HepG2 (cell line): ENCODE data around the gene MIDN. TPM values are rescaled to one million over a fixed set of nuclear protein-coding genes. Genes with fewer than 3 reads are reported as not detected.

Source experiments
- ATAC-seq: fragments of 200-7000 bp; cut with Tn5 transposase; 3 replicates; pipeline ENCODE4 v1.9.1; 2020; ENCODE audit warnings: mild to moderate bottlenecking, moderate library complexity
- BruUV-seq: library from RNA; stranded (reverse); fragments of 400-500 nt; replicated peaks from 2 replicates; lab custom pipeline; 2021; lab: Mats Ljungman, UMichigan
- CTCF ChIA-PET: fragments of 300-600 bp; formaldehyde crosslinking; extraction: SDS; loops from one replicate; lab custom pipeline; 2021; ENCODE audit warnings: low total read pairs, inconsistent platforms, low intra/inter-chr PET ratio; lab: Yijun Ruan, JAX
- POLR2A ChIA-PET: fragments of 350-600 bp; sonication (Branson Sonifier 250); formaldehyde crosslinking; loops from one replicate; lab custom pipeline; 2020; ENCODE audit warnings: antibody characterized with exemption, inconsistent platforms; lab: Yijun Ruan, JAX
- DNase-seq: peaks from one replicate; pipeline ENCODE4 v3.0.0-alpha.2; 2015; ENCODE audit warnings: low spot score
- FAIRE-seq: peaks from 3 replicates; lab custom pipeline; 2011; peaks lifted over from hg19 to GRCh38; lab: Jason Lieb, UNC
- H2AFZ ChIP-seq: one replicate; pipeline ENCODE4 v1.6.1; 2011; ENCODE audit warnings: low read length, inconsistent platforms
- H3K27ac ChIP-seq: fragments of 300-600 bp; 3 replicates; pipeline ENCODE4 v1.8.0; 2011; ENCODE audit warnings: mixed run types, mild to moderate bottlenecking, mixed read lengths, low read length, inconsistent platforms; ENCODE audit not compliant: insufficient read depth; ENCODE audit errors: extremely low read length
- H3K27me3 ChIP-seq, 2 experiments: fragments of 200-600 bp in 1 of 2; 2 replicates in 1 of 2; 3 replicates in 1 of 2; pipeline versions ENCODE4 v1.6.0 to v1.8.0; 2011; ENCODE audit warnings: low read length in 2 of 2, mild to moderate bottlenecking in 2 of 2, moderate library complexity in 2 of 2, inconsistent platforms in 1 of 2; ENCODE audit not compliant: insufficient read depth in 2 of 2, control insufficient read depth in 1 of 2
- H3K36me3 ChIP-seq, 2 experiments: fragments of 200-600 bp in 1 of 2; replicated peaks in 1 of 2; 2 replicates in 1 of 2; 3 replicates in 1 of 2; pipeline versions ENCODE4 v1.5.1 to v1.8.0; 2011; ENCODE audit warnings: low read length in 2 of 2, inconsistent platforms in 1 of 2; ENCODE audit not compliant: insufficient read depth in 2 of 2, control insufficient read depth in 1 of 2
- H3K4me1 ChIP-seq: 2 replicates; pipeline ENCODE4 v1.5.1; 2012; ENCODE audit warnings: low read length, inconsistent platforms; ENCODE audit not compliant: insufficient read depth
- H3K4me2 ChIP-seq: 2 replicates; pipeline ENCODE4 v1.6.0; 2011; ENCODE audit warnings: low read depth, low read length, inconsistent platforms
- H3K4me3 ChIP-seq, 3 experiments: fragments of 200-600 bp in 1 of 3; sonication (generic), shearing (Covaris generic) in 1 of 3; replicated peaks in 1 of 3; 2 replicates each; pipeline ENCODE4 v1.5.1; 2011 to 2016; ENCODE audit warnings: low read length in 3 of 3, inconsistent platforms in 2 of 3, low read depth in 2 of 3, mild to moderate bottlenecking in 2 of 3, control low read depth in 1 of 3, mixed read lengths in 1 of 3; ENCODE audit not compliant: insufficient read depth in 1 of 3
- H3K79me2 ChIP-seq: one replicate; pipeline ENCODE4 v1.6.1; 2011; ENCODE audit warnings: low read length, inconsistent platforms; ENCODE audit not compliant: insufficient read depth
- H3K9ac ChIP-seq: 2 replicates; pipeline ENCODE4 v1.6.0; 2011; ENCODE audit warnings: mild to moderate bottlenecking, low read depth, low read length, inconsistent platforms; ENCODE audit not compliant: insufficient read depth
- H3K9me3 ChIP-seq: 2 replicates; pipeline ENCODE4 v1.5.1; 2012; ENCODE audit warnings: mild to moderate bottlenecking, low read length
- H4K20me1 ChIP-seq: 2 replicates; pipeline ENCODE4 v1.6.0; 2011; ENCODE audit warnings: inconsistent platforms, mild to moderate bottlenecking, low read length, moderate library complexity; ENCODE audit not compliant: insufficient read depth
- AGO2 ChIP-seq: fragments of 200-400 bp; formaldehyde crosslinking; optimal IDR thresholded peaks from 2 replicates; pipeline ENCODE3; 2017; ENCODE audit warnings: mild to moderate bottlenecking, low read depth, low read length, moderate library complexity
- AKAP8 ChIP-seq: sonication (generic); formaldehyde crosslinking; IDR thresholded peaks from 2 replicates; pipeline ENCODE4 v1.5.1; 2020; ENCODE audit warnings: mild to moderate bottlenecking, missing genetic modification reagents
- CREB1 ChIP-seq, 2 experiments: fragments of 450-650 bp in 1 of 2; IDR thresholded peaks; 2 replicates each; pipeline ENCODE4 v1.6.1; 2016 to 2017; ENCODE audit warnings: control low read depth in 1 of 2, mild to moderate bottlenecking in 1 of 2, missing compliant biosample characterization in 1 of 2, missing genetic modification characterization in 1 of 2
- RBFOX2 ChIP-seq: fragments of 200-400 bp; formaldehyde crosslinking; IDR thresholded peaks from 2 replicates; pipeline ENCODE4 v1.6.1; 2017; ENCODE audit warnings: low read depth, mild to moderate bottlenecking, low read length
- SP2 ChIP-seq: sonication (generic); formaldehyde crosslinking; IDR thresholded peaks from 2 replicates; pipeline ENCODE4 v1.5.1; 2020; ENCODE audit warnings: mild to moderate bottlenecking, missing genetic modification reagents
- ZBTB33 ChIP-seq: sonication (generic); formaldehyde crosslinking; IDR thresholded peaks from 2 replicates; pipeline ENCODE4 v1.4.0; 2020; ENCODE audit warnings: missing genetic modification reagents
- ZNF607 ChIP-seq: sonication (generic); formaldehyde crosslinking; IDR thresholded peaks from 2 replicates; pipeline ENCODE4 v1.5.1; 2020; ENCODE audit warnings: missing genetic modification reagents, mild to moderate bottlenecking, borderline replicate concordance
- WGBS: methylation state at CpG from one replicate; pipeline ENCODE4 v1.1.6; 2017; ENCODE audit warnings: low lambda C conversion rate; 5-methylcytosine and 5-hydroxymethylcytosine counted together
- in situ Hi-C: cut with HindIII; loops from 2 replicates; pipeline ENCODE4 v1.10.0; 2017; ENCODE audit warnings: low pct_unique_long_range_greater_than_20kb; ENCODE audit not compliant: extremely low pct_ligation_motif_present
- intact Hi-C: fragments of 100-400 bp; cut with micrococcal nuclease; formaldehyde crosslinking; loops from one replicate; pipeline ENCODE4 v1.10.0; 2022; ENCODE audit not compliant: unreplicated experiment
- polyA plus RNA-seq, 8 experiments: library from polyadenylated mRNA; depleted of rRNA in 3 of 8; stranded (reverse) in 7 of 8; unstranded in 1 of 8; fragments of >200 nt; fragmentation: Illumina TruSeq in 4 of 8; extraction: Trizol in 4 of 8; gene quantifications; 2 replicates each; pipeline versions ENCODE4 v1.2.1 to v1.2.3, GENCODE V29; 2011 to 2016; ENCODE audit warnings: low read depth in 4 of 8, missing spikeins in 1 of 8, mixed read lengths in 1 of 8; ENCODE audit not compliant: insufficient read depth in 1 of 8
- total RNA-seq, 5 experiments: library from RNA; depleted of rRNA; stranded (reverse); fragments of >200 nt; fragmentation: Illumina TruSeq; extraction: Trizol; gene quantifications; 2 replicates each; pipeline ENCODE4 v1.2.3, GENCODE V29; 2016; ENCODE audit warnings: low read depth in 1 of 5
- TF ChIP-seq, protein P1 (sequence below): sonication (generic); formaldehyde crosslinking; IDR thresholded peaks from 2 replicates; pipeline ENCODE4 v1.5.1; 2020; ENCODE audit warnings: mild to moderate bottlenecking, missing genetic modification reagents, moderate library complexity
- TF ChIP-seq, protein P2 (sequence below): sonication (generic); formaldehyde crosslinking; IDR thresholded peaks from 2 replicates; pipeline ENCODE4 v1.4.0; 2020; ENCODE audit warnings: mild to moderate bottlenecking, missing genetic modification reagents

The MIDN gene
- total and polyA plus RNA-seq, 2 of the 13 experiments (the other 11 are each of a cell fraction or from before 2014, with no cell fraction given) = 8.4 to 18.0 TPM

DNA sequence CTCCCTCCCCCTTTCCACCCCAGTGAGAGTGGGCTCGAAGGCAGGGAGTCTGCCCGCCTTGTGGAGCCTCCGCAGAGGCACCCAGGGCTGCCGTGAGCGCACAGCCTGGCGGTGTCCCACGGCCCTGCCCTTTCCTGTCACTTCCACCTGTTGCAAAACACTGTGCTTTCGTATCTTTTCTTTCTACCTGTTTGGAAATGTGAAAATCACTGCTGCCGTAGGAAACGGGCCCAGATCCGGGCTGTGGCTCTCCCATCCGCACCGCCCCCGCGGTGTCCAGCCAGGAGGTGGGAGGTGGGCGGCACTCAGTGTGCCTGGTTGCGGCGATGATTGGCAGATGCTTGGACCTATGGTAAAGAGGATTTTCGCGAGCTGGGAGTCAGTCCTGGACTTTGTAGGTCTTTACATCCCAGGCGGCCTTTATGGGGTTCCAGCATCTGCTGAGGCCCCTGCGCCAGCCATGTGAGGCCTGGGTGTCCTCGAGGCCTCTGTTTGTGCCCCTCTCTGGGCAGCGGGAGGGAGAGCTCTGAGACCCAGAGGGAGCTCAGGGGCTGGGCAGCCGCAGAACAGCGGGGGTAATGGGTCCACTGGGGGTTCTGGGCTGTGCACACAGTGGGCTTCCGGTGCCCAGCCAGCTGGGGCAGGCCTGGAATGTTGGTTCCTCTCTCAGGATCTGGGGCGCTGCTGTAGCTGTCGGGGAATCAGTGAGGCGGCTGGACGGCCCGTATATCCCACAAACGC is 36.7 kb upstream of the MIDN start (continued):
- TF ChIP-seq ZBTB33 (CRISPR knock-in tag) = peak; percentile 98
- peak; percentile 69 for TF ChIP-seq AGO2
- peak; percentile 35; the same call in 1 of the 2 replicates for TF ChIP-seq SP2 (CRISPR knock-in tag)

DNA sequence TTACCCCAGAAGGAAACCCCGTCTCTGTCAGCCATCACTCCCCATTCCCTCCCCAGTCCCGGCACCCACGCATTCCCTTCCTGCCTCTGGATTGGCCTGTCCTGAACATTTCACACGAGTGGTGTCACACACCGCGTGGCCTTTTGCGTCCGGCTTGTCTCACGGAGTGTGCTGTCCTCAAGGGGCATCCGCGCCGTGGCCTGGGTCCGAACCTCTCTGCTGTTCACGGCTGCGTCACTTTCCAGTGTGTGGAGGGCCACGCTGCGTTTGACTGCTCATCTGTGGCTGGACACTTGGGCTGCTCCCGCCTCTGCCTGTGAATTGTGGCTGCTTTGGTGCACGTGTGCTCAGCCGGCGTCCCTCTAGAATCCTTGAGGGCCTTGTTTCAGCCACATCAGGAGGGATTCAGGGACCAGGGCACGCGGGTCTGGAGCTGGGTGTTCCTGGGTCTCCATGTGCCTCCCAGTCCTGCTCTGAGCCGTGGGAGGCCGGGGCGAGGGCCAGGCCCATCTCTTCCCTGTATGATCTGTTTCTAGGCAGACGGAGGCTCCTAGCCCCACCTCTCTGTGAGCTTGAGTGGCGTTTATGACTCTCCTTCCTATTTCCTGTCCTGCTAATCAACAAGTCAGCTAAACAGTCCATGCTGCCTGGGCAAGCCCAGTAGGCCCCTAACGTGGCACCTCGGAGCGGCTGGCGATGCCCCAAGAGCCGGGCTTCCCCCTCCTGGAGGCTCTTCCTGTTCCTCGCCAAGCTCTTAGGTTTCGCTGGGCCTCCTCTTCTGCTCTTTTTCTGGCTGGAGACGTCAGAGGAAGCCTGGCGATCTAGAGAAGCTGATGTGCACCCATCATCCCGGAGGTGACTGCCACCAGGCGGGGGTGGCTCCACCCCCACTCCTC is 34.7 kb upstream of the MIDN start:
- Histone ChIP-seq H2AFZ (no peak overlapping the region), H3K27me3 (no peaks in the 10 kb centered on the region), H3K9ac (no peak overlapping the region), H3K4me1 (peaks cover 55% of the 10 kb centered on the region), H3K36me3 (peaks cover 16 to 34% of the 10 kb centered on the region in 2 experiments; a peak in 4 of 5 replicates), H3K9me3 (no peaks in the 10 kb centered on the region), H4K20me1 (peaks cover 59% of the 10 kb centered on the region), H3K4me2 (no peak overlapping the region), H3K79me2 (peaks cover 90% of the 10 kb centered on the region), H3K27ac (no peak overlapping the region), H3K4me3 (no peak overlapping the region)
- intact Hi-C loops = no loop called here
- 95% methylated on average over 30 of the region's 39 CpGs for WGBS
- TF ChIP-seq CREB1 (IDR thresholded peaks at IDR 0.05) = no peak
- TF ChIP-seq CREB1 (CRISPR knock-in tag; IDR thresholded peaks at IDR 0.05) = no peak
- TF ChIP-seq AKAP8 = 0 out of 2 replicates have a peak, but pooled peaks have one; percentile 24
- 0 out of 2 replicates have a peak, but pooled peaks have one; percentile 27 for TF ChIP-seq RBFOX2
- no peak for TF ChIP-seq ZNF607 (CRISPR knock-in tag)
- TF ChIP-seq, protein P1, sequence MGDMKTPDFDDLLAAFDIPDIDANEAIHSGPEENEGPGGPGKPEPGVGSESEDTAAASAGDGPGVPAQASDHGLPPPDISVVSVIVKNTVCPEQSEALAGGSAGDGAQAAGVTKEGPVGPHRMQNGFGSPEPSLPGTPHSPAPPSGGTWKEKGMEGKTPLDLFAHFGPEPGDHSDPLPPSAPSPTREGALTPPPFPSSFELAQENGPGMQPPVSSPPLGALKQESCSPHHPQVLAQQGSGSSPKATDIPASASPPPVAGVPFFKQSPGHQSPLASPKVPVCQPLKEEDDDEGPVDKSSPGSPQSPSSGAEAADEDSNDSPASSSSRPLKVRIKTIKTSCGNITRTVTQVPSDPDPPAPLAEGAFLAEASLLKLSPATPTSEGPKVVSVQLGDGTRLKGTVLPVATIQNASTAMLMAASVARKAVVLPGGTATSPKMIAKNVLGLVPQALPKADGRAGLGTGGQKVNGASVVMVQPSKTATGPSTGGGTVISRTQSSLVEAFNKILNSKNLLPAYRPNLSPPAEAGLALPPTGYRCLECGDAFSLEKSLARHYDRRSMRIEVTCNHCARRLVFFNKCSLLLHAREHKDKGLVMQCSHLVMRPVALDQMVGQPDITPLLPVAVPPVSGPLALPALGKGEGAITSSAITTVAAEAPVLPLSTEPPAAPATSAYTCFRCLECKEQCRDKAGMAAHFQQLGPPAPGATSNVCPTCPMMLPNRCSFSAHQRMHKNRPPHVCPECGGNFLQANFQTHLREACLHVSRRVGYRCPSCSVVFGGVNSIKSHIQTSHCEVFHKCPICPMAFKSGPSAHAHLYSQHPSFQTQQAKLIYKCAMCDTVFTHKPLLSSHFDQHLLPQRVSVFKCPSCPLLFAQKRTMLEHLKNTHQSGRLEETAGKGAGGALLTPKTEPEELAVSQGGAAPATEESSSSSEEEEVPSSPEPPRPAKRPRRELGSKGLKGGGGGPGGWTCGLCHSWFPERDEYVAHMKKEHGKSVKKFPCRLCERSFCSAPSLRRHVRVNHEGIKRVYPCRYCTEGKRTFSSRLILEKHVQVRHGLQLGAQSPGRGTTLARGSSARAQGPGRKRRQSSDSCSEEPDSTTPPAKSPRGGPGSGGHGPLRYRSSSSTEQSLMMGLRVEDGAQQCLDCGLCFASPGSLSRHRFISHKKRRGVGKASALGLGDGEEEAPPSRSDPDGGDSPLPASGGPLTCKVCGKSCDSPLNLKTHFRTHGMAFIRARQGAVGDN (CRISPR knock-in tag) = peak; percentile 25; the same call in 1 of the 2 replicates
- TF ChIP-seq, protein P2, sequence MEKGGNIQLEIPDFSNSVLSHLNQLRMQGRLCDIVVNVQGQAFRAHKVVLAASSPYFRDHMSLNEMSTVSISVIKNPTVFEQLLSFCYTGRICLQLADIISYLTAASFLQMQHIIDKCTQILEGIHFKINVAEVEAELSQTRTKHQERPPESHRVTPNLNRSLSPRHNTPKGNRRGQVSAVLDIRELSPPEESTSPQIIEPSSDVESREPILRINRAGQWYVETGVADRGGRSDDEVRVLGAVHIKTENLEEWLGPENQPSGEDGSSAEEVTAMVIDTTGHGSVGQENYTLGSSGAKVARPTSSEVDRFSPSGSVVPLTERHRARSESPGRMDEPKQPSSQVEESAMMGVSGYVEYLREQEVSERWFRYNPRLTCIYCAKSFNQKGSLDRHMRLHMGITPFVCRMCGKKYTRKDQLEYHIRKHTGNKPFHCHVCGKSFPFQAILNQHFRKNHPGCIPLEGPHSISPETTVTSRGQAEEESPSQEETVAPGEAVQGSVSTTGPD (CRISPR knock-in tag) = no peak
- no peak for DNase-seq
- ChIA-PET POLR2A (interaction anchor here (0.6 to 0.7 kb wide), 2 partner anchors 19 to 188 kb away, joined by 3 read pairs; no protein-coding TSS in a partner anchor), CTCF (no interaction called here)
- BruUV-seq = no TSS peak
- no peak for ATAC-seq
- FAIRE-seq = no peak
- in situ Hi-C loops = no loop called here
